Ishikawa (cell line): ENCODE results near the gene FXYD7.

Experiments
- CEBPB ChIP-seq: IDR thresholded peaks from 2 replicates; pipeline ENCODE4 v1.6.1; 2012
- CREB1 ChIP-seq: IDR thresholded peaks from 2 replicates; pipeline ENCODE4 v1.6.1; 2012; ENCODE audit warnings: low read depth
- EGR1 ChIP-seq: IDR thresholded peaks from 2 replicates; pipeline ENCODE4 v1.6.1; 2012
- EP300 ChIP-seq: IDR thresholded peaks from 2 replicates; pipeline ENCODE4 v1.6.1; 2012; ENCODE audit warnings: borderline replicate concordance
- FOXM1 ChIP-seq: IDR thresholded peaks from 2 replicates; pipeline ENCODE4 v1.6.1; 2012; ENCODE audit warnings: low read depth, borderline replicate concordance
- NFIC ChIP-seq: IDR thresholded peaks from 2 replicates; pipeline ENCODE4 v1.6.1; 2012
- RAD21 ChIP-seq: IDR thresholded peaks from 2 replicates; pipeline ENCODE4 v1.6.1; 2012; ENCODE audit warnings: low read depth
- TAF1 ChIP-seq: IDR thresholded peaks from 2 replicates; pipeline ENCODE4 v1.6.1; 2012; ENCODE audit warnings: low read depth, mild to moderate bottlenecking
- USF1 ChIP-seq: IDR thresholded peaks from 2 replicates; pipeline ENCODE4 v1.6.1; 2012
- YY1 ChIP-seq: IDR thresholded peaks from 2 replicates; pipeline ENCODE4 v1.6.1; 2012; ENCODE audit warnings: low read depth
- ZBTB7A ChIP-seq: IDR thresholded peaks from 2 replicates; pipeline ENCODE4 v1.6.1; 2012; ENCODE audit warnings: low read depth
- TF ChIP-seq, protein P1 (sequence below): IDR thresholded peaks from 2 replicates; pipeline ENCODE4 v1.6.1; 2012
- TF ChIP-seq, protein P2 (sequence below): IDR thresholded peaks from 2 replicates; pipeline ENCODE4 v1.6.1; 2012; ENCODE audit warnings: low read depth, mild to moderate bottlenecking

DNA sequence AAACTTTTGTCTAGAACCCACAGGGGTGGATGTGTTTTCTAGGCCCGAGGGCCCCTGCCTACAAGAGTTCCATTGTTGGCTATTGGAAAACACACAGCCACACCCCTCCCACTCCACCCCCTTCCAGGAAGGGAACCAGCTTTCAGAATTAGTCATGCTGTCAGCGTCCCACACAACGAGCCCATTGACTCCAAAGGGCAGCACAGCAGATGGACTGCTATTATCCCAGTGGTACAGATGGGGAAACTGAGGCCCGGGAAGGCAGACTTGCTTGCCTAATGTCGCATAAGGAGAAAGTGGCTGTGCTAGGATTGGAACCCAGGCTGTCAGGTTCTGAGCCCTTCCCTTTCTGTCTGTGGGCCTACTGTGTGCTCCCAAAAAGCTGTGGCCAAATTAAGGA is 35.5 kb upstream of the FXYD7 start:
- no peak for TF ChIP-seq USF1
- TF ChIP-seq EP300, result no peak
- TF ChIP-seq, protein P1, sequence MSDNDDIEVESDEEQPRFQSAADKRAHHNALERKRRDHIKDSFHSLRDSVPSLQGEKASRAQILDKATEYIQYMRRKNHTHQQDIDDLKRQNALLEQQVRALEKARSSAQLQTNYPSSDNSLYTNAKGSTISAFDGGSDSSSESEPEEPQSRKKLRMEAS, result no peak
- TF ChIP-seq CEBPB, result no peak
- no peak for TF ChIP-seq RAD21
- no peak for TF ChIP-seq ZBTB7A
- TF ChIP-seq, protein P2, sequence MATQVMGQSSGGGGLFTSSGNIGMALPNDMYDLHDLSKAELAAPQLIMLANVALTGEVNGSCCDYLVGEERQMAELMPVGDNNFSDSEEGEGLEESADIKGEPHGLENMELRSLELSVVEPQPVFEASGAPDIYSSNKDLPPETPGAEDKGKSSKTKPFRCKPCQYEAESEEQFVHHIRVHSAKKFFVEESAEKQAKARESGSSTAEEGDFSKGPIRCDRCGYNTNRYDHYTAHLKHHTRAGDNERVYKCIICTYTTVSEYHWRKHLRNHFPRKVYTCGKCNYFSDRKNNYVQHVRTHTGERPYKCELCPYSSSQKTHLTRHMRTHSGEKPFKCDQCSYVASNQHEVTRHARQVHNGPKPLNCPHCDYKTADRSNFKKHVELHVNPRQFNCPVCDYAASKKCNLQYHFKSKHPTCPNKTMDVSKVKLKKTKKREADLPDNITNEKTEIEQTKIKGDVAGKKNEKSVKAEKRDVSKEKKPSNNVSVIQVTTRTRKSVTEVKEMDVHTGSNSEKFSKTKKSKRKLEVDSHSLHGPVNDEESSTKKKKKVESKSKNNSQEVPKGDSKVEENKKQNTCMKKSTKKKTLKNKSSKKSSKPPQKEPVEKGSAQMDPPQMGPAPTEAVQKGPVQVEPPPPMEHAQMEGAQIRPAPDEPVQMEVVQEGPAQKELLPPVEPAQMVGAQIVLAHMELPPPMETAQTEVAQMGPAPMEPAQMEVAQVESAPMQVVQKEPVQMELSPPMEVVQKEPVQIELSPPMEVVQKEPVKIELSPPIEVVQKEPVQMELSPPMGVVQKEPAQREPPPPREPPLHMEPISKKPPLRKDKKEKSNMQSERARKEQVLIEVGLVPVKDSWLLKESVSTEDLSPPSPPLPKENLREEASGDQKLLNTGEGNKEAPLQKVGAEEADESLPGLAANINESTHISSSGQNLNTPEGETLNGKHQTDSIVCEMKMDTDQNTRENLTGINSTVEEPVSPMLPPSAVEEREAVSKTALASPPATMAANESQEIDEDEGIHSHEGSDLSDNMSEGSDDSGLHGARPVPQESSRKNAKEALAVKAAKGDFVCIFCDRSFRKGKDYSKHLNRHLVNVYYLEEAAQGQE, result no peak
- no peak for TF ChIP-seq TAF1
- no peak for TF ChIP-seq NFIC
- TF ChIP-seq YY1, result no peak
- TF ChIP-seq EGR1, result no peak
- no peak for TF ChIP-seq FOXM1
- no peak for TF ChIP-seq CREB1
